ENCODE results near the gene H2AZ2.
"Not testable (repeated sequence)": the region's sequence is repeated elsewhere in the genome, so short reads cannot be mapped to it uniquely, and the experiment has no call there.

H2AZ2 gene

GRCh38 chr7:44870336-44870735, 22.4 kb upstream of the H2AZ2 start:
- not testable (repeated sequence) for DNase-seq

- DNase-seq = no peak
These were observed 19.4 kb upstream of the H2AZ2 start for GRCh38 chr7:44867073-44867995.

- DNase-seq = not testable (repeated sequence)
These were observed 14.1 kb upstream of the H2AZ2 start for GRCh38 chr7:44861949-44862348.

- no peak for DNase-seq
These were observed 10.3 kb upstream of the H2AZ2 start for GRCh38 chr7:44858161-44858560.

- no peak for DNase-seq
These were observed 6.9 kb upstream of the H2AZ2 start for GRCh38 chr7:44854644-44855364.

GRCh38 chr7:44853391-44853790, 5.5 kb upstream of the H2AZ2 start:
- no peak for DNase-seq

GRCh38 chr7:44852590-44852989, 4.7 kb upstream of the H2AZ2 start:
- DNase-seq = no peak

- DNase-seq = no peak
These were observed 2.1 kb upstream of the H2AZ2 start for GRCh38 chr7:44849885-44850544.

GRCh38 chr7:44849259-44849884, 1.5 kb upstream of the H2AZ2 start:
- DNase-seq = no peak

GRCh38 chr7:44847509-44847919, 373 bp downstream of the H2AZ2 start:
- DNase-seq = peak; percentile 82

- DNase-seq = no peak
These were observed 925 bp downstream of the H2AZ2 start for GRCh38 chr7:44846816-44847508.

GRCh38 chr7:44846390-44846789, 1.5 kb downstream of the H2AZ2 start:
- not testable (repeated sequence) for DNase-seq

GRCh38 chr7:44845451-44845850, 2.4 kb downstream of the H2AZ2 start:
- no peak for DNase-seq

- DNase-seq = not testable (repeated sequence)
These were observed 4.4 kb downstream of the H2AZ2 start for GRCh38 chr7:44843440-44843839.

GRCh38 chr7:44842675-44843074, 5.2 kb downstream of the H2AZ2 start:
- DNase-seq = not testable (repeated sequence)

GRCh38 chr7:44838751-44839150, 9.1 kb downstream of the H2AZ2 start:
- DNase-seq = no peak

GRCh38 chr7:44827567-44827966, 20.3 kb downstream of the H2AZ2 start:
- DNase-seq = no peak

GRCh38 chr7:44824894-44825526, 22.9 kb downstream of the H2AZ2 start:
- DNase-seq = no peak

- DNase-seq = no peak
These were observed 24.6 kb downstream of the H2AZ2 start for GRCh38 chr7:44823255-44823781.

GRCh38 chr7:44819292-44819691, 28.6 kb downstream of the H2AZ2 start:
- DNase-seq = no peak

- no peak for DNase-seq
These were observed 33.0 kb downstream of the H2AZ2 start for GRCh38 chr7:44814919-44815318.

GRCh38 chr7:44811571-44811970, 36.3 kb downstream of the H2AZ2 start:
- DNase-seq = no peak

Data from activated CD4-positive, alpha-beta T cell treated with anti-CD3 and anti-CD28 coated beads for 1 hour (primary cell).